Caco-2 (cell line): ENCODE measurements around the gene EPS8L2. TPM values are rescaled to one million over a fixed set of nuclear protein-coding genes. Genes with fewer than 3 reads are reported as not detected.

Source experiments
- BruUV-seq: library from RNA; stranded (reverse); fragments of 400-500 nt; replicated peaks from 2 replicates; lab custom pipeline; 2021; lab: Mats Ljungman, UMichigan
- CTCF ChIA-PET: fragments of 300-600 bp; sonication (Branson Sonifier 250); formaldehyde crosslinking; loops from one replicate; lab custom pipeline; 2022; ENCODE audit warnings: antibody characterized with exemption; lab: Charles Lee
- POLR2A ChIA-PET: fragments of 300-600 bp; sonication (Branson Sonifier 250); formaldehyde crosslinking; loops from one replicate; lab custom pipeline; 2022; ENCODE audit warnings: antibody characterized with exemption; lab: Charles Lee
- DNase-seq, 2 experiments: peaks; one replicate each; pipeline versions ENCODE4 v3.0.0 to v3.0.0-alpha.2; 2020 to 2022
- H3K27me3 ChIP-seq: replicated peaks from 2 replicates; pipeline ENCODE4 v1.6.0; 2011; ENCODE audit warnings: low read length; ENCODE audit not compliant: control insufficient read depth, insufficient read depth
- H3K36me3 ChIP-seq: 2 replicates; pipeline ENCODE4 v1.5.1; 2011; ENCODE audit warnings: low read length; ENCODE audit not compliant: control insufficient read depth, insufficient read depth
- H3K4me1 ChIP-seq: fragments of 250-450 bp; sonication (Bioruptor Pico); 2 replicates; pipeline ENCODE4 v1.5.1; 2020; ENCODE audit warnings: mild to moderate bottlenecking
- H3K4me3 ChIP-seq: 2 replicates; pipeline ENCODE4 v1.5.1; 2011; ENCODE audit warnings: low read depth, mild to moderate bottlenecking, control low read depth, low read length
- H3K9me3 ChIP-seq: fragments of 250-450 bp; sonication (Bioruptor Pico); 2 replicates; pipeline ENCODE4 v1.5.1; 2020; ENCODE audit warnings: mild to moderate bottlenecking, moderate library complexity
- H3K27ac Mint-ChIP-seq: one replicate; pipeline ENCODE4 v1.8.0; 2022; ENCODE audit warnings: mixed read lengths; ENCODE audit not compliant: unreplicated experiment
- H3K27me3 Mint-ChIP-seq: one replicate; pipeline ENCODE4 v1.8.0; 2022; ENCODE audit warnings: mixed read lengths; ENCODE audit not compliant: insufficient read depth, unreplicated experiment
- H3K36me3 Mint-ChIP-seq: one replicate; pipeline ENCODE4 v1.8.0; 2022; ENCODE audit warnings: mild to moderate bottlenecking, mixed read lengths; ENCODE audit not compliant: insufficient read depth, unreplicated experiment
- H3K4me1 Mint-ChIP-seq: one replicate; pipeline ENCODE4 v1.8.0; 2022; ENCODE audit warnings: low read depth, mixed read lengths; ENCODE audit not compliant: unreplicated experiment
- H3K4me3 Mint-ChIP-seq: one replicate; pipeline ENCODE4 v1.8.0; 2022; ENCODE audit warnings: mild to moderate bottlenecking, moderate library complexity, mixed read lengths; ENCODE audit not compliant: unreplicated experiment
- H3K9me3 Mint-ChIP-seq: one replicate; pipeline ENCODE4 v1.8.0; 2022; ENCODE audit warnings: mixed read lengths; ENCODE audit not compliant: unreplicated experiment
- intact Hi-C: fragments of 100-400 bp; cut with micrococcal nuclease; formaldehyde crosslinking; loops from one replicate; pipeline ENCODE4 v1.10.0; 2022; ENCODE audit not compliant: unreplicated experiment
- total RNA-seq: library from RNA; stranded (reverse); gene quantifications from 2 replicates; pipeline ENCODE4 v1.2.3, GENCODE V29; 2022
- TF ChIP-seq, protein P1 (sequence below), 2 experiments: fragments of 200-600 bp in 1 of 2; IDR thresholded peaks; 1 replicate in 1 of 2; 2 replicates in 1 of 2; pipeline versions ENCODE4 v1.5.1 to v1.8.0; 2011 to 2022; ENCODE audit warnings: antibody characterized with exemption in 1 of 2, control low read depth in 1 of 2, inconsistent platforms in 1 of 2, low read depth in 1 of 2, low read length in 1 of 2, mild to moderate bottlenecking in 1 of 2, moderate library complexity in 1 of 2; ENCODE audit not compliant: insufficient read depth in 1 of 2, severe bottlenecking in 1 of 2, unreplicated experiment in 1 of 2

Gene EPS8L2
- total RNA-seq, 1 experiment from 2014 or later: 224 TPM

DNA sequence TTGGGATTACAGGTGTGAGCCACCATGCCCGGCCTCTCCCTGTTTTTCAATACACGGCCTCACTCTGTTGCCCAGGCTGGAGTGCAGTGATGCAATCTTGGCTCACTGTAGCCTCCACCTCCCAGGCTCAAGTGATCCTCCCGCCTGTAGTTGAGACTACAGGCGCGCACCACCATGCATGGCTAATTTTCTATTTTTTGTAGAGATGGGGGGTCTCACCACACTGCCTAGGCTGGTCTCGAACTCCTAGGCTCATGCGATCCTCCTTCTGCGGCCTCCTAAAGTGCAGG lies 59.7 kb downstream of the EPS8L2 start:
- no peaks in the 10 kb centered on the region for H3K4me1 ChIP-seq
- peaks cover 89% of the 10 kb centered on the region for H3K36me3 Mint-ChIP-seq
- peak in 1 of 2 experiments; percentile 22 for DNase-seq
- TF ChIP-seq, protein P1, sequence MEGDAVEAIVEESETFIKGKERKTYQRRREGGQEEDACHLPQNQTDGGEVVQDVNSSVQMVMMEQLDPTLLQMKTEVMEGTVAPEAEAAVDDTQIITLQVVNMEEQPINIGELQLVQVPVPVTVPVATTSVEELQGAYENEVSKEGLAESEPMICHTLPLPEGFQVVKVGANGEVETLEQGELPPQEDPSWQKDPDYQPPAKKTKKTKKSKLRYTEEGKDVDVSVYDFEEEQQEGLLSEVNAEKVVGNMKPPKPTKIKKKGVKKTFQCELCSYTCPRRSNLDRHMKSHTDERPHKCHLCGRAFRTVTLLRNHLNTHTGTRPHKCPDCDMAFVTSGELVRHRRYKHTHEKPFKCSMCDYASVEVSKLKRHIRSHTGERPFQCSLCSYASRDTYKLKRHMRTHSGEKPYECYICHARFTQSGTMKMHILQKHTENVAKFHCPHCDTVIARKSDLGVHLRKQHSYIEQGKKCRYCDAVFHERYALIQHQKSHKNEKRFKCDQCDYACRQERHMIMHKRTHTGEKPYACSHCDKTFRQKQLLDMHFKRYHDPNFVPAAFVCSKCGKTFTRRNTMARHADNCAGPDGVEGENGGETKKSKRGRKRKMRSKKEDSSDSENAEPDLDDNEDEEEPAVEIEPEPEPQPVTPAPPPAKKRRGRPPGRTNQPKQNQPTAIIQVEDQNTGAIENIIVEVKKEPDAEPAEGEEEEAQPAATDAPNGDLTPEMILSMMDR (IDR thresholded peaks at IDR 0.05; ENCODE audit: insufficient read depth in 1 of 2, low read depth in 1 of 2, low read length in 1 of 2, severe bottlenecking in 1 of 2, unreplicated experiment in 1 of 2): no peak
- BruUV-seq: no TSS peak
- H3K27me3 ChIP-seq: no peaks in the 10 kb centered on the region
- H3K27me3 Mint-ChIP-seq: no peaks in the 10 kb centered on the region
- H3K9me3 Mint-ChIP-seq: no peaks in the 10 kb centered on the region
- no peak overlapping the region for H3K4me3 Mint-ChIP-seq
- no peaks in the 10 kb centered on the region for H3K9me3 ChIP-seq
- ChIA-PET POLR2A (no interaction called here), CTCF (interaction anchor here (0.6 kb wide), 1 partner anchor 809 kb away, joined by 3 read pairs; no protein-coding TSS in a partner anchor)
- H3K4me1 Mint-ChIP-seq: no peaks in the 10 kb centered on the region
- intact Hi-C loops: no loop called here
- H3K4me3 ChIP-seq: no peak overlapping the region
- H3K27ac Mint-ChIP-seq: no peak overlapping the region
- H3K36me3 ChIP-seq: peaks cover 13% of the 10 kb centered on the region

DNA sequence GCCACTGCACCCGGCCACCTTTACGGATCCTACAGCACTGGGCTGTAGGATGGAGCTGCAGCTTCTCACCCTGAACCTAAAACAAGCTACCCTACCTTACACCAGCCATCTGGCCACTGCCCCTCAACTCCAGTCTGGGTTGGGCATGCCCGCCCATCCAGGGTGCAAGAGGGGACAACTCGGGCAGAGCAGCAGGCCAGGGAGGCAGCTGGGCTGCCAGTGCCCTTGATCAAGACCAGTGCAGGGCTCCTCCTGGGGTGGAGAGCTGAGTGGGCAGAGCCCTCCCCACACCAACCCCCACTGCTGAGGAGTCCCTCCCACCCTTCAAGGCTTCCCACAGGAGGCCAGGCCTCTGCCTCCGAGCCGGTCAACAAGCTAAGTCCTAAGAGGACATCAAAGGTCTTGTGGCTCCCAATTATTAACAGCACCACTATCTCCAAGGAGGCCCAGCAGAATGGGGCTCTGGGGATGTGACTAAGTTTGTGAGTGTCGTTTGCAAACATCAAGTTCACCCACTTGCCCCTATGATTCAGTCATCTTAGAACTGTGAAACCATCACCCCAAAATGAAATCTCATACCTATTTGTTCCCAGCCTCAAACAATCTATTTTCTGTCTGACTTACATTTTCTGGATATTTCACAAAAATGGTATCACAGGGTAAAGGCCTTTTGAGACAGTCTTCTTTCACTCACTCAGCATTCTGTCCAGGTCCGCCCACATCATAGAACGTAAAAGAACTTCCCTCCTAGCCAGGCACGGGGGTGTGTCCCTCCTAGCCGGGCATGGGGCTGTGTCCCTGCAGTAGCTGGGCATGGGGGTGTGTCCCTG lies 60.3 kb downstream of the EPS8L2 start:
- Mint-ChIP-seq H3K27me3 (no peaks in the 10 kb centered on the region), H3K27ac (no peak overlapping the region)

DNA sequence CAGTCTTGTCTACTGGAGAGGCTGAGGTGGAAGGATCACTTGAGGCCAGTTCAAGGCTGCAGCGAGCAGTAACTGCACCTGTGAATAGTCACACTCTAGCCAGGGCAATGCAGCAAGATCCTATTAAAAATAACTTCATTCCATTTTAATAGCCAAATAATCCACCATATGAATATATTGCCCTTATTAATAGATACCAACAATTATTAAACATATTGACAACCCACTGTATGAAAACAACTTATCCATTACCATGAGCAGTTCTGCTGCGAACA lies 60.8 kb downstream of the EPS8L2 start:
- H3K27ac Mint-ChIP-seq: no peak overlapping the region
- intact Hi-C loops: no loop called here
- Histone ChIP-seq H3K4me1 (no peaks in the 10 kb centered on the region), H3K27me3 (no peaks in the 10 kb centered on the region), H3K36me3 (peaks cover 11% of the 10 kb centered on the region), H3K9me3 (no peaks in the 10 kb centered on the region), H3K4me3 (no peak overlapping the region)
- TF ChIP-seq, protein P1 (IDR thresholded peaks at IDR 0.05; ENCODE audit: insufficient read depth in 1 of 2, low read depth in 1 of 2, low read length in 1 of 2, severe bottlenecking in 1 of 2, unreplicated experiment in 1 of 2): no peak
- DNase-seq: no peak
- POLR2A ChIA-PET: no interaction called here
- no TSS peak for BruUV-seq
- peaks cover 88% of the 10 kb centered on the region for H3K36me3 Mint-ChIP-seq
- H3K4me3 Mint-ChIP-seq: no peak overlapping the region
- H3K27me3 Mint-ChIP-seq: no peaks in the 10 kb centered on the region
- CTCF ChIA-PET: no interaction called here
- no peaks in the 10 kb centered on the region for H3K9me3 Mint-ChIP-seq
- no peaks in the 10 kb centered on the region for H3K4me1 Mint-ChIP-seq

More for the DNA sequence above, 60.3 kb downstream of the EPS8L2 start:
- H3K4me3 Mint-ChIP-seq: no peak overlapping the region
- intact Hi-C loops: no loop called here
- ChIA-PET POLR2A (no interaction called here), CTCF (interaction anchor here (0.6 kb wide), 1 partner anchor 809 kb away, joined by 3 read pairs; no protein-coding TSS in a partner anchor)
- H3K27me3 ChIP-seq: no peaks in the 10 kb centered on the region
- H3K4me3 ChIP-seq: no peak overlapping the region
- no TSS peak for BruUV-seq
- no peaks in the 10 kb centered on the region for H3K9me3 Mint-ChIP-seq
- no peaks in the 10 kb centered on the region for H3K9me3 ChIP-seq
- H3K36me3 ChIP-seq: peaks cover 13% of the 10 kb centered on the region
- no peaks in the 10 kb centered on the region for H3K4me1 Mint-ChIP-seq
- H3K4me1 ChIP-seq: no peaks in the 10 kb centered on the region
- TF ChIP-seq, protein P1 (IDR thresholded peaks at IDR 0.05; ENCODE audit: insufficient read depth in 1 of 2, low read depth in 1 of 2, low read length in 1 of 2, severe bottlenecking in 1 of 2, unreplicated experiment in 1 of 2): no peak
- H3K36me3 Mint-ChIP-seq: peaks cover 89% of the 10 kb centered on the region
- no peak for DNase-seq
